HG03439 (cell line): ENCODE results near the gene GLRA3.
"Not testable (repeated sequence)": the region's sequence is repeated elsewhere in the genome, so short reads cannot be mapped to it uniquely, and the experiment has no call there.

Experiments
- ATAC-seq: cut with Tn5 transposase; IDR thresholded peaks from one replicate; pipeline ENCODE4 v1.9.1; 2021; ENCODE audit warnings: mild to moderate bottlenecking, moderate library complexity; ENCODE audit not compliant: unreplicated experiment

Gene GLRA3

DNA sequence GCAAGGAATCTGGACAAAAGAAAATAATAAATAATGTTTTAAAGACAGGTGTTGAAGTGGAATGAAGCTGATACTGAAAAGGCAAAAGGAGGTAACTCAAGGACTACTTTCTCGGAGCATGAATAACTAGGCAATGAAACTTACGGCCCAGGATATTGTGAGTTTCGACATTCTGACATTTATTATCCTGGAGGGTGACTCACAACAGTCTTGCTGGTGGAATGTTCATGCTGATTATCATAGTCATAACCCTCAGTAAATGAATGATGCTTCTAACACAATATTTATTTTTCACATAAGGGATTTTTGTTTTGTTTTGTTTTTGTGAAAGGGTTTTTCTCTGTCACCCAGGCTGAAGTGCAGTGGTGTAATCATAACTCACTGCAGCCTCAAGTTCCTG is 159.8 kb downstream of the GLRA3 start:
- ATAC-seq, result no peak

DNA sequence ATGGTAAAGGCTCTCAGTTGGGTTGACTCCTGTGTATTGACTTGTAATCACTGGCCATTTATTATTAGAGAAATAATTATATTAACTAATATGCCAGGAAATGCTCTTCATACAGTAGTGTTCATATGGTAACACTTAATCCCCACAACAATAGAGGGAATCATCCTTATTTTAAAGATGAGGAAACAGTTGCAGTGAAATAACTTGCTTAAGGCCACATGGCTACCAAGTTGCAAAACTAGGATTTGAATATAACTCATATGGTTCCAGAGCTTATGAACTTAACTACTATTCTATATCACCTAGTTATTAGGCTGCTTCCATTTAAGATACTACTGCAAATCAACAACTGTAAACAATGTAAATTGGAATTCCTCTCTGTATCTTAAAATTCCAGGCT is 163.2 kb downstream of the GLRA3 start:
- no peak for ATAC-seq

DNA sequence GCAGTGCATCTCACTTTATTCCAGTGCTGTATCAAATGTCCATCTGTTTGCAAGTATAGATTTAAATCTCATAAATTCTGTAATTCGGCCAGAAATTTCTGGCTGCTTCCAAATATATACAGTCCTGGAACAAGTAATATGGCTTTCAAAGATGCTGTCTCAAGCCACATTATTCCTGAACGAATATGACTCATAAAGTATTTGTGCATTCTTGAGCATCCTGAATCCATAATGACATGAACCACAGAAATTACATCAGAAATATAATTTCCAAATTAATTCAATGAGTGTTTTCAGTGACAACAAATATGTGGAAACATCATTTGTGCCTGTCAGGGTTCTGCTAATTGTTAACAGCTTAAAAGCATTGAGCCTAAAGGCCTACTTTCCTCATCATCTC is 165.8 kb downstream of the GLRA3 start:
- ATAC-seq, result no peak

DNA sequence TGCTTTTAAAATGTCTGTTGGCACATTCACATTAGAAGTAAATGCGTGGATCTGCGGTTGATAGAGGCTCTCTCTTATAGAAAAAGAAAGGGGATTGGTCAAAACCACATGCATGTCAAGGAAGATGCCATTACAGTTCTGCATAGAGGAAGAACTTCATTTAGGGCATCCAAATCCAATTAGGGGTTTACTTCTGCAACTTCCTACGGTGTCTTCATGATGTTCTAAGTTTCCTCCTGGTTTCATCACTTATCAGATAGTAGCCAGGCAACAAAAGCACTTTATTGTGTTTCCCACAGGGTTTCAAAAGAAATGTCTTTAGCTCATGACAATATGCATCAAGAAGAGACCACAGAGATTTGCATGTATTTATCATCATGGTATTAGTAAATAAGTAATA is 170.8 kb downstream of the GLRA3 start:
- no peak for ATAC-seq

DNA sequence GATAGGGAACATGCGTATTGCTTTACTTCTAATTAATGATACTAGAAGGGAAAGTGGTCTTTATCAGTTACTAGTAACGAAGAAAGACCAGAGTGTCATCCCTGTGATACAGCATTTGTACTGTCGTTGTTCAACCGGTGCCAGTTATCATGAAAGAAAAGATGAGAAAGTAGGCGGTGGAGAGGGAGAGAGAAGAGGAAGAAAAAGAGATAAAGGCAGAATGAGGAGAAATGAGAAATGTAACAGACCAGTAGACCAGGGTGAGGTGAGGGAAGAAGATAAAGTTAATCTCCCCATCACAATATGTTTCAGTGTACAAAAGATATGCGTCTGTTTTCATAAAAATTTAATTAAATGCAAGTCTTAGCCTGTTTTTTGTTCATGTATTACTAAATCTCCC is 171.6 kb downstream of the GLRA3 start:
- no peak for ATAC-seq

DNA sequence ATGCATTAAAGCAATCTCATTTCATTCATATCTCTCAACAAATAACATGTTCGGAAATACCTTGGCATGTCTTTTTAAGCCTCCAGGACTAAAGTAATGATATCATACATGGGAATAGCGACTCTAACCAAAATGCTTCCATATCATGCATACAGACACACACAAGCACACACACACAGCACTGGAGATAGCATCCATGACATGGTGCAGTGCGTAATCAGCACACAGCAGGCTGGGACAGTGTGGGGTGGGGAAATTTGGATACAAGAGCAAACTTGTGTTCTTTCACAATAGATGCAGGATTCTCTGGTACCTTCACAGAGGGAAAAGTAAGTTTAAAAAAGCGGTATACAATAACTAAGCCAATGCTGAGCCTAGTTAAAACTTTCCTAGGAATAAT is 174.4 kb downstream of the GLRA3 start:
- no peak for ATAC-seq

DNA sequence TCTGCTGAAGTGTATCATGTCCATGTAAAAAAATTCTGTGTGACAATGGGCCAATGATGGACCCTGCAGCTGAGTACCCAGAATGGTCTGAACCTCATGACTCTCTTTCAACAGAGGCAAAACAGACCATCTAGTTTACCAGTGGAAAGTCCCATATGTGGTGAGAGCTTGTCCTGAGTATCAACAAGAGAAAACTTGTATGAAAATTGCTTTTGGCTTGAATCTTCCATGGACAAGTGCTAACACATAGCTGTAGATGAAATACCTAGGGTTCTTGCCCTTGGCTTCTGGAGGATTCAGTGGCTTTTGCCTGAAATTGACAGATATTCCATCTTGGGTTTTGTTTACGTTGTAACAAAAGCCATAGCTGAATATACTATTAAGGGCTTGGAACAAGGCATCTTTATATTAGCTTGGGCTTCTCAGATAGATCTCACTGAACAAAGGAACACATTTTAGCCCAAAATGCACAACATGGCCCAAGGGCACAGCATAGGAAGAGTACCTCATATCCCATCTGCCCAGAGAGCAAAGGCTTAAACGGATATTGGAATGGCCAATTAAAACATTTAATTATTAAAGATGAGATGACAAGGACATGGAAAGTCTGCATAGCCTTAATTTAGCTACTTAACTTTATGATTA is 178.2 kb downstream of the GLRA3 start:
- ATAC-seq, result no peak

DNA sequence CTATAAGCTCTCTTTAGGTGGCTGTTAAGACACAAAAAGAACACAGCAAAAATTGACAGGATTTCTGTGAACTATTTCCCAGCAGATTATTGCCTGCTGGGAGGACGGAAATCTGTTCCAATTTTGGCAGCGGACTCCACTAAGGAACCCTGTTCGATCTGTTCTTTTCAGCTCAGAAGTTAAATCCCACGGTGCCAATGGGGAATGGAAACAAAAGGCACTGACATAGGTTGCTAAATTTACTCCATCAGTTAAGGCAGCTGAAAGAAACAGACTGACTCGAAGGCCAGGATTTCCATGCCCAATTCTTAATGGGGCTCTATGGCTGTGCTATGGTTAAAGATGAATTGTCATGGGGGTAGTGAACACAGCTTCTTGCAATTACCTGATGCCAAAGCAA is 180.2 kb downstream of the GLRA3 start:
- no peak for ATAC-seq

DNA sequence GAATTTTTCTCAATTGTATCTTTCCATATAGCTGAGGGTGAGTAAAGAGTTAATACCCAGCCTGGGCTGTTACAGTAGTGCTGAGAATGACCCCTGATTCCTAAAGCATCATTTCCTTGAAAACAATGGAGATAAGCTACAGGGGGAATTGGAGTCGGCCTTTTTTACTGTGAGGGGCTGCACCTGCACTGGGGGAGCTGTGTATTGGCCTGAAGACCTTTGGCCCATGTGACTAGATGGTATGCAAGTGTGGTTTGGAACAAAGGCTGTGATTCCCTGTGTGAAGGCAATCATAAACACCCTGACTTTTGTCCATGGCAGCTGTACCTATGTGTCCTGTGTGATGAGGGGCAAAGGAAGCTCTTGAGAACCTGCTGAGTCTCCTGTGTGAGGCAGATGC is 182.7 kb downstream of the GLRA3 start:
- no peak for ATAC-seq

DNA sequence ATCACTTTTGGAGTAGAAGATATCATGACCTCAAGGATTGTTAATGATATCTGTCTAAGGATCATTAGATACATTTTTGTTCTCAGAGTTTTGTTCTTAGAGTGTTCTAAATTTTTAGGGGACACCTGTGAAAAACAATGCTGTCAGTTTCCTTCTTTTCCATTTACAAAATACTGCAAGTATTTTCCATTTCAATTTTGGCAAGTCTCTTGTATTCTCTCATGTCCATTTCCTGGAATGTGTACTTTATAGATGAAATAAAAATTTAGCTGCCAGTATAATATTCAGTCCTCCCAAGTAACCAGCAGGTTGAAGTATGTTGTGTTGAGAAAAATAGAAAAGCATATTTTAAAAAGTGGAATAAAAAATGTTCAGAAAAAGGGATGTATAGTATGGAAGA is 188.9 kb downstream of the GLRA3 start:
- no peak for ATAC-seq

DNA sequence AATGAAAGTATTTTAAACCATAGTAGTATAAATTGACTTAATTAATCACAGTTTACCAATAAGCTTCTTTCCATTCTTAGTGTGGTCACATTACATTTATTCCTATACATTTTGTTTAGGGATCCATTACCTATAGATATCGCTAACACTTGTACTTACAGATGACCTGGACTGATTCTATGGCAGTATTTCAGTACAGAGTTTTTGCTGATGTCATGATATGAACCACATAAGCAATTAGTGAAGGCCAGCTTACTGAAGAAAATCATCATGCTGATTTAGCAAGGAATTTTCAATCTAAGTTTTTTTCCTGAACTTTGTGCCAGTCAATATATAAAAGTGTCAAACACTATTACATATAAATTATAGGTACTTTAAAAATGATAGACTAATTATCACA is 193.3 kb downstream of the GLRA3 start:
- ATAC-seq, result no peak

DNA sequence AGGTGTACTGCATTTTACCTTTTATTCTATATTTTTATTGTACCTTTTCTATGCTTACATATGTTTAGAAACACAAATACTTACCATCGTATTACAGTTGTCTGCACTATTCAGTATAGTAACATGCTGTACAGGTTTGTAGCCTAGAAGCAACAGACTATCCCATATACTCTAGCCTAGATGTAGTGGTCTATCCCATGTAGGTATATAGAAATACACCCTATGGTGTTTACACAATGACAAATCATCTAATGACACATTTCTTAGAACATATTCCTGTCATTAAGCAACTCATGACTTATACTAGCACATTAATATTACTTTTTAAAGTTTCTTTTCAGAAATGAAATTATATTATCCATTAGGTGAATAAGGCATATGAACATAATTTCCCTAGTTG is 195.6 kb downstream of the GLRA3 start:
- no peak for ATAC-seq

DNA sequence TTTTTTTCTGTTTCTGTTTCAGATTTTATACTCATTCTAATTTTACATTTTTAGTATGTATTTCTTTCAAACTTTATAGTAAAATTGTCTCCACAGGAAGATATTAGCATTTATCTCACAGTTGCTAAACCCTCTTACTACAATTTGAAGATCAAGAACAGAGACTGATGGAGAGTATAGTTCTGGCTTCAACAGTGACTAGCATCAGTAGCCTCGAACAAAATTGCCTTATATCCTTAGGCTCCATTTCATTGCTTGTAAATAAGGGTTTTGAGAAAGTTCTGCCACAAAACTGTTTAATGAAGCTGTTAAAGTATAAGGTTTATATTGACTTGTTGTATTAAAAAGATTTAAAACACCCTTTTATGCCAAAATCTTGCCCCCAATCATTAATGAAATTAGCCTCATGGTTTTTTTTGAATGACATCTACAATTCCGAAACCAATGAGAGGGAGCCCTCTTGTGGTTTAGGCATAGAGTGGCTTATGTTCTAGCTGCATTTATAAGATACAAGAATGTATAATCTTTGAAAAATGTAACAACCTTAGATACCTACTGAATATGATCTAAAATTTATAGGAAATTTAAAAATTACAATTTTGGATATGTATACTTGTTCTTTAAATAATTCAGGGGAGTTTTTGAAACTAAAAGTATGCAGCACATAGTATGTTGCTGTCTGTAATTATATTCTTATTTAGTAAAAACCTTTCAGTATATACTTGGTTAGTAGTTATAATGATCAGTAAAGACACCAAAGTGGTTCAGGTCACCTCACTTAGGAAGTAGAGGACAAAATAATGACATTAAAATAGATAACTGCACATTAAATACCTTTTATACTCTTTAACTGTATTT is 196.9 kb downstream of the GLRA3 start:
- ATAC-seq, result peak; percentile 78

DNA sequence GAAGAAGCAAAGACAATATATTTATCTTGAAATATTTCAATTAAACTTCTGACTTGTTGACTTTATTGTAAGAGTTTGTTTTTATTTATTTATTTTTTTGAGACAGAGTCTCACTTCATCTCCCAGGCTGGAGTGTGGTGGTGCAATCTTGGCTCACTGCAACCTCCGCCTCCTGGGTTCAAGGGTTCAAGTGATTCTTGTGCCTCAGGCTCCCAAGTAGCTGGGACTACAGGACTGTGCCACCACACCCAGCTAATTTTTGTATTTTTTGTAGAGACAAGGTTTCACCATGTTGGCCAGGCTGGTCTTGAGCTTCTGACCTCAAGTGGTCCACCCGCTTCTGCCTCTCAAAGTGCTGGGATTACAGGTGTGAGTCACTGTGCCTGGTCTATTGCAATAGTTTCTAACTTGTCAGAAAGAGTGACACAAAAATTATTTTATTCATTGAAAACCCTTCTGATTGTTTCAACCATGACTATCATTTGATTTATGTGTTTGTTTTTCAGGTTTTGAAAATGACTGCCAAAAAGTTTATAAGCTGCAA is 199.1 kb downstream of the GLRA3 start:
- not testable (repeated sequence) for ATAC-seq

DNA sequence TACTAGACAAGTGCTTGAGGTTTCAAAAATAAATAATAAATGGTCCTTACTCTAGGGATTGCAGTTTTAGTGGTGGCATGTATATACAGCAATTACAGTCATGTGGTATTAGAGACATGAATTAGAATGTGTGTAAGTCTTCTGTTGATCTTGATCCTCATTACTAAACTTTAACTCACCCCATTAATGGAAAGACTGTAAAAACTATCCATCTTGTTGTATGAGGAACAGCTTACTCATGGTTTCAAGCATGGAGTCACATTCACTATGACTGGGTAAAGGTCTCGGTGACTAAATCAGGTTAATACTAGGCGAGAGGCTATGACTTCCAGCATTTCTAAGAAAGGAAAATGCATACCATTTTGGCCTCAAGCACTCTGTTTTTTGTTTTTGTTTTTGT is 199.8 kb downstream of the GLRA3 start:
- no peak for ATAC-seq

DNA sequence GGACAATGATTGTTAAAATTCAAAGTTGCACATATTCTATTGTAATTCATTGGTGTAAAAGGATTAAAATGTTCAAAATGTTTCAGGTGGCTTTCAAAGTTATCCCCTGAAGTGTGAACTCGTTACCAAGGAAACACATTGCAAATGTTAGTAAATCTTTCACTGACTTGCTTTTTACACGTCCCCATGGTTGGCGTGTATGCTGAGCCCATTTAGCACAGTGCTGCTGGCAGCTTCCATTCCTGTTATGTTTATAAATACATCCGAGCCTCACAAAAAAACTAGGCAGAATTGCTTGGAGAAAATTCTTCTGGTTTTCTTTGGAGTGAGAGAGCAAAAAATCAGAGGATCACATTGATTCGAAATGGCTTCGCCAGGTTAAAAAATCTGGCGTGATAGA is 200.9 kb downstream of the GLRA3 start:
- ATAC-seq, result no peak

DNA sequence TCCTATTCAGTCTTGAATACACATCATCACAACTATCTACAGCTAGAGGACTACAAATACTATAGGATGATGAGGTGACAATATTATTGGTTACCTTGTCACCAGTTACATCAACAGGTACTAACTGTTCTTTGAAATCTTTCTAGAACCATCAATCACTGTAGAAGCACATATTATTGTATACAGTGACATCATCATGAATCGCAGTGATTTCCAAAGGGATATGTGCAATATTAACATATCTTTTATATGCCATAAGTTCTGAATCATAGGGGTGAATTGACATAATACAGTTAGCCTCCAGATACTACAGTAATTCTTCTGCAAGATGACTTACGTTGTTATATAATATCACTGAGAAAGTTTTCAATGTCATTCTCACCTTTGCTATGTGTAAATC is 201.6 kb downstream of the GLRA3 start:
- ATAC-seq, result no peak

DNA sequence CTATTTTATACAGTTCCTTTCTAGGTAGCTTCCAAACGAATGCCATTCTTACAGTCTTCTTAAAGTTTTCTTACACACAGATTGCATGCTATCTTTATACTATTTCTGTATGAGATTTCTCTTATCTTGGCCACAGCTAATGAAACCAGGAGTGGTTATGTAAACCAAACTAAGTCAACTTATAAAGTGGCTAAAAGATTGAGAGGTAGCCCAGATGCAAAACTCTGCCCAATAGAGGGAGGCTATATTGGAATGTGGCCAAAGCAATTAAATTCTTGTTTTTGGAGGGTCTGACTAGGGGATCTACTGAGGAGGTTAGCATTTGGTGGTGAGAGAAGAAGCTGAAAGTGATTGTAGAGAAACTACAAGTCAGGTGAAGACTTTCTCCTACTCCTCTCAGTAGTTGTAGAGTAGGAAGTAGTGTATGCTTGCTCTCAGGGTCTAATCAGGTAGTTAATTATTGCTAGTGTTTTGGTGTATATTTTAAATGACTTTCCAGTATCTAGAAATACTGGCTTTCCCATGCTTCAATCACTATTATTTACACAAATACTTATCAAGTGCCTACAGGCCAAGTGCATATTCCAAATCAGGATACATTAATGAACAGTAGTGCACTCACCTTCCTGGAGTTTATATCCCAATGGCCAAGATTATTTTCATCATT is 202.6 kb downstream of the GLRA3 start:
- no peak for ATAC-seq

DNA sequence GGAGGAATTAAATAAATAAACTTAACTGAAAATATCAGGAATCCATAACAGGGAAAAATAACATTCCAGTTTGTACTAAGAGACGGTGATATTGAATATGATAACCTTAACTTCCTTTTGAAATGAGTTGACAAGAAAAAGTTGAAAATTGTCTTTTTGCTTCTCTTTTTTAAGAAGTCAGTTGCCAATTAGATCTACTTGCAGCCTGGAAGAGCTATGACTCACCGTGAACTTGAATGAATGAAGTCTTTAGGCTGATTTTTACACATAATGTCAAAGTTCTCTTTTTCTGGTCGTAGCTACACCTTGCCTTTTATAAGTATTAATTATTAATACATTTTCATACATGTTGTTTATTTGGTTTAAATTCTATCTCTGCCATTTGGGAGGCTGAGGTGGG is 212.4 kb downstream of the GLRA3 start:
- ATAC-seq, result no peak

DNA sequence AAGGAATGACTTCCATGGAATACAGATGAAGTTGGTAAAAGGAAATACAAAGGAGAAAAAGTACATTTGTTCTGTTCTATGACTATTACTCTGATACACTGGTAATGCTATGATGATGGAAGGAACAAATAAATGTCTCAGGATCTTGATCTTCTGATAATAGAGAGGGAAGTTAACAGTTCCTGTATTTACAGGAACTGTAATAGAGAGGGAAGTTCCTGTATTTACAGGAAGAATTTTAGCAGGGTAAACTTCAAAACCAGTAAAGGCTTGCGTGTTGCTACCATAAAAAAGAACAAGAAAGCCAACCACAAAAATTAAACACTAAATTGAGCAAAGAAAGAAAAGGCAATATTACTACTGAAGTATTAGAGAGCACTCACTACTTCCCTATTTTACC is 215.1 kb downstream of the GLRA3 start:
- no peak for ATAC-seq

DNA sequence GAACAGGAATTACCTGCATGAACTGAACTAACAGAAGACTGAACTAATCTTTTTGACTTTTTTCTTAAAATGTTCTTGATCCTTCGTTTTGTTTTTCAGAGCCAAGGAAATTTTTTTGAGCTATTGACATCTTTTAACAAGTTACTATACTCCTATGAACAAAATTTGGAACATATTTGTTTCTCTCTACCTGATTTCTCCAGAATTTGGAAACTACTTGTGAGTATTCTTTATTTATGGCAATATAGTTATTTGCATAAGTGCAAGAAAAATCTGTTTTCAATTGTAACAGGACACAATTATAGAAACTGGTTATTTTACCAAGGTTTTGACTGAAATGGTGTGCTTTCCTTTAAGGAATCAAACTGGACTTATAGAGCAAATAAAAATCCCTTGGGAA is 217.3 kb downstream of the GLRA3 start:
- no peak for ATAC-seq

DNA sequence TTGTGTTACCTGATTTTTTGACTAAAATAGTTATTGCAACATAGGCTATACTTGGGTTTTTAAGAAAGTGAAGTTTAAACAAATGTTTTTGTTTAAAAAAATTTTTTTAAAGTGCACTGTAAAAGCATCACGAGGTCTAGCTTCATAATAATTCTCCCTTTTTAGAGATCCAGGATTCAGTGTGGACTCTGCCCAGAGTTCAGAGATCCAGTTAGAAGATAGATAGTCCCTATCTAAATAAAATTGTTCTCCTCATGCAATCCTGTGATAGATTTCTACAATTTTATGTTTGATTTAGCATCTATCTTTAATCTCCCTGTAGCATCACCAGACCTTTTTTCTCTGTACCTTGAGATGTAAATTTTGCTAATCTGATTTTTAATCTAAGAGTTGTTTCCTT is 221.3 kb downstream of the GLRA3 start:
- no peak for ATAC-seq
